ENCODE results near the gene MATK. TPM values are rescaled to one million over a fixed set of nuclear protein-coding genes. Genes with fewer than 3 reads are reported as not detected.
"Not testable (repeated sequence)": the region's sequence is repeated elsewhere in the genome, so short reads cannot be mapped to it uniquely, and the experiment has no call there.

Gene MATK
- total RNA-seq, 1 donor from 2014 or later, result 0.43 TPM

GRCh38 chr19:3818466-3818865 is 32.3 kb upstream of the MATK start:
- no peak for ATAC-seq

DNA sequence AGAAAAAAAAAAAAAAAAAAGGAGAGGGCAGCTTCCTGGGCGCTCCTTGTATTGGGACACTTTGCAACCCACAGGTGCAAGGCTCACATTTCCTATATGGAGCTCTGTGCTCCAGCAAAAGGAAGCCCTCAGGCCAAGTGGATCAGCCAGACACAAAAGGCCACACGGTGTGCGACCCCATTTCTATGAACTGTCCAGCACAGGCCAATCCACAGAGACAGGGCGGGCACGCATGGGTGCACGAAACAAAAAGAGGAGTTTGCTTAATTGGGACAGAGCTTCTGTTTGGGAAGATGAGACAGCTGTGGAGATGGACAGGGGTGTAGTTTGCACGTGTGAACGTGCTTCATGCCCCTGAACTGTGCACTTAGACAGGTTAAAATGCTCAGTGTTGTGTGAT is 31.6 kb upstream of the MATK start:
- DNase-seq (ENCODE audit: missing footprints), result no peak
- no peak for ATAC-seq
- intact Hi-C loops (cut with DNase I), result no loop called here

More at GRCh38 chr19:3818466-3818865, 32.3 kb upstream of the MATK start:
- no peak for DNase-seq (ENCODE audit: missing footprints)
- intact Hi-C loops (cut with DNase I), result no loop called here

- intact Hi-C loops (cut with DNase I), result no loop called here
- ATAC-seq, result no peak
- DNase-seq (ENCODE audit: missing footprints), result no peak
Measured at GRCh38 chr19:3816566-3817218, 30.5 kb upstream of the MATK start.

DNA sequence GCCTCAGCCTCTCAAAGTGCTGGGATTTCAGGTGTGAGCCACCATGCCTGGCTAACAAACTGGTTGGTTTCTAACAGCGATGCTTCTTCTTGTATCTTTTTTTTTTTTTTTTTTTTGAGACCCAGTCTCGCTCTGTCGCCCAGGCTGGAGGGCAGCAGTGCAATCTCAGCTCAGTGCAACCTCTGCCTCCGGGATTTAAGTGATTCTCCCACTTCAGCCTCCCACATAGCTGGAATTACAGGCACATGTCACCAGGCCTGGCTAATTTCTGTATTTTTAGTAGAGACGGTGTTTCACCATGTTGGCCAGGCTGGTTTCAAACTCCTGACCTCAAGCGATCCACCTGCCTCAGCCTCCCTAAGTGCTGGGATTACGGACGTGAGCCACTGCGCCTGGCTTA is 30.0 kb upstream of the MATK start:
- intact Hi-C loops (cut with DNase I); ATAC-seq; DNase-seq (ENCODE audit: missing footprints): not testable (repeated sequence)

DNA sequence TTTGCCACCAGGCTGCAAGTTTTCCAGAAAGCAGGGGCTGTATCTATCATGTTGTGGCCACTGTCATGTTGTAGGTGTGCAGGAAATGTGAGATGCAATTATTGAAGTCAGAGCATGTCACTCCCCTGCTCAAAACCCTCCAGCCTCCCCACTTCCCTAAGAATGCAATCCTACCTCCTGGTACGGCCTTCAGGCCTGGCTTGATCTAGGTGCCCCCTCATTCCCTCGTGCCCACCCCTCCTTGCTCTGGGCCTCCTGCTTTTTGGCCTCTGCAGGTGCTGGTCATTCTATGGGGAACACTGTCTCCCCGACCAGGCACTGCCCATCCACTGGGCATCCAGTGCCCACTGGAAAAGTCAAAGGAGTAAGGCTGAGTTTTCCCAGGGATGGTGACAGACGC is 28.5 kb upstream of the MATK start:
- intact Hi-C loops (cut with DNase I), result no loop called here

DNA sequence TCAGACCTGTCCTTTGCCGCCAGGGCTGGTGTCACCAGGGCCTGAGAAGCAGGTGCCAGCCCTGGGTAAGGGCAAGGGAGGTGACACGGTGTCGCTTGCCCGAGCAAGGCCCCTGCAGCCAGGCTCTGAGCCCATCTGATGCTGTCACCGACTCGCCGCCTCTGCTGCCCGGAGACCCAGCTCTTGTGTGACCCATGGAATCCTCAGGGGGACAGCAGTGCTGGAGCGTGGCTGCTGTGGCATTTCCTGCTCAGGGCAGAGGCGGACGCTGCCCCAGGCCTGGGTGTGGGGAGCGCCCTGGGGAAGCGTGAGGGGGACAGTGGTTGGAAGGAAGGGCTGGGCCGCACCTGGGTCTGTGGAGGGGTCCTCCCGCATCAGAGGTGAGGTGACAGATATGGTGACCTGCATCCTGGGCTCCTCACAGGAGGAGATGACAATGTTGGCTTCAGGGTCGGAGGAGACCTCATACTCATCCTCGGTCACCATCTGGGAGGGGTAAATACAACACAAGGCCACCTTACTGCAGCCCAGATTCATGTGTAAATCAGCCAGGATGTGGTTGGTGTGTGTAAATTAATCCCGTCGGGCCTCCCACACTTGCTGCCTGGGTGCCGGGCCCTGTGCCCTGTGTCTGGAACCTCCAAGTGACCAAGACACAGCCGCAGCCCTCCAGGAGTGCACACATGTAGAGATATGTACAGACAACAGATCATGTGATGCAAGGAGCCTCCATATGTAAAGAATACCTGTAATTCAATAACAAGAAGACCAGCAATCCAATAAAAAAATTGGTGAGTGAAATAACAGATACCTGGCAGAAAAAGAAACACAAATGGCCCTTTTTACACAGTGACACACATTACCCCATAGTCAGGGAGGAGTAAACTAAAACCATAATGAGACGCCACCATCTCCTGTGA is 27.6 kb upstream of the MATK start:
- intact Hi-C loops (cut with DNase I), result no loop called here
- no peak for ATAC-seq
- no peak for DNase-seq (ENCODE audit: missing footprints)

More for the DNA sequence above, 28.5 kb upstream of the MATK start:
- ATAC-seq, result no peak
- no peak for DNase-seq (ENCODE audit: missing footprints)

DNA sequence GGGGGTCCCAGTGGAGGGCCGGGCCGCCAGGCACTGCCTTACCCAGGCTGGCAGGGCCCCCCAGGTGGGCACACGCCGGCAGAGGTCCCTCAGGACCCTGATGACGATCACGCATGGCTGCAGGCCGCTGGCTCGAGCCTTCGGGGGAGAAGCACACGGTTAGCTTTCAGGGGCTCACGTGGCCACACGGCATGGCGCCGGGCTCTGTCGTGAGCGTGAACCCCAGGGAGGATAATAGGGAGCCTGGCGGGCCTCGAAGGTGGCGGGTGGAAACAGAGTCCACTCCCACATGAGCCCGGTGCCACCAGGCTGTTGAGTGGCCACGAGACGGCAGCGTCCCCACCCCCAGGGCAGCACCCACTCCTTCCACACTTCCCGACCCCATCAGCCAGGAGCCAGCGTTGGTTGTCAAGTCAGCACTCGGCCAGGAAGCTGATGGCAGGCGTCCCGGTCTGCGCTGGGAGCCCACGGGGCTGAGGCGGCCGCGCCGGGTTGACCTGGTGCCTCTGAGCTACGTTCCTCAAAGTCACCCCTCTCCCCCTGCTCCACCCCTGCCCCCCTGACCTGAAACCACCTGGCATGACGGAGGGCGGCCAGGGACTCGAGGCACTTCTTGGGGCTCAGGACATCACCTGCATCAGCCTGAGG is 24.7 kb upstream of the MATK start:
- intact Hi-C loops (cut with DNase I), result no loop called here
- DNase-seq (ENCODE audit: missing footprints) (no peak), ATAC-seq (no peak)

GRCh38 chr19:3809881-3810707 is 23.9 kb upstream of the MATK start:
- DNase-seq (ENCODE audit: missing footprints) (no peak), ATAC-seq (no peak)
- intact Hi-C loops (cut with DNase I), result no loop called here

DNA sequence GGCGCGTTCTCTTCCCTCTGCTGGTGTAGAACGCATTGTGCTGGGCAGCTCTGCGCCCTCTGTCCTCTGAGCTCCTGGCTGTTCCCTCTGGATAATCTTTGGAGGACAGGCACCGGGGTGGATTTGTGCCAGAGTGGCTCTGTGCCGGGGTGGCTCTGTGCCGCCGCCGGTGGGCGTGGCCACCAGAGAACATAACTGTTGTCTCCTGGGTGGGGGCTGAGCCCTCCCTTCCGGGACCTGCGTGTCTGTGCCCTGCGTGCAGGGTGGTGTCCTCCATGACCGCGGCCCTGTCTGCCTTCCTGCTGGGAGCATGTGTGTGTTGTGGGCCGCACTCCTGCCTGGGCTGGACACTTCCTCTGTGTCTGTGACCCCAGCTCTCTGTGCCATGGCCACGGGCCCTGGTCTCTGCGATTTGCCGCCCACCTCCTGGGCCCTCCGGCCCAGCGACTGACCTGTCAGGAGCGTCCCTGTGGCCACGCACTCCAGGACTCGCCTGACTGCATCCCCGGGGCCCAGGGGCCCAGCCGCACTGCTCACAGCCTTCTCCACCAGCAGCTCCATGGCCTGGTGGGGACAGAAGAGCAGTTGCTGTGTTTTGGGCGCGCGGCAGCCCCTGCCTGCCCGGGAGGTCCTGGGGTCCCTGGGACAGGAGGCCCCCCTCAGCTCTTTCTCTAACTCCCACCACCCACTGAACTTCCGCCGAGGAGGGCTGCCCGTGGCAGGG is 22.4 kb upstream of the MATK start:
- DNase-seq (ENCODE audit: missing footprints) (no peak), ATAC-seq (peak; percentile 45)
- intact Hi-C loops (cut with DNase I), result no loop called here

DNA sequence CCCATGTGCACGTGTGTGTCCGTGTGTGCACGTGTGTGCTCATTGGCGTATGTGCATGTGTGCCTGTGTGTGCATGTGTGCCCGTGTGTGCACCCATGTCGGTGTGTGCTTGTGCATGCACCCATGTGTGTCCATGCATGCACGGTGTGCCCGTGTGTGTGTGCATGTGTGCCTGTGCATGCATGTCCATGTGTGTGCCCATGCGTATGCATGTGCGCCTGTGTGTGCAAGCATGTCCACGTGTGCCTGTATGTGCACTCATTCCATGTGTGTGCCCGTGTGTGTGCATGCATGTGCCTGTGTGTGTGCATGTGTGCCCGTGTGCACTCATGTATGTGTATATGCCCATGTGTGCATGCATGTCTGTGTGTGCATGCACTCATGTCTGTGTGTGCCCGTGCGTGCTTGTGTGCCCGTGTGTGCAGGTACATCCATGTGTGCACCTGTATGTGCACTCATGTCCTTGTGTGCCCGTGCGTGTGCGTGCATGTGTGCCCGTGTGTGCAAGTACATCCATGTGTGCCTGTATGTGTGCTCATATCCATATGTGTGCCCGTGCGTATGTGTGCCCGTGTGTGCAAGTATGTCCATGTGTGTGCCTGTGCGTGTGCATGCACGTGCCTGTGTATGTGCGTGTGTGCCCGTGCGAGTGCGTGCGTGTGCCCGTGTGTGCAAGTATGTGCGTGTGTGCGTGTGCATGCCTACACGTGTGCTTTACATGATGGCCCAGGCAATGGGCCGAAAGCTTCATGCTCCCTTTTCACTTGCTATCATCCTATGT is 21.6 kb upstream of the MATK start:
- ATAC-seq, result no peak
- DNase-seq (ENCODE audit: missing footprints), result no peak
- intact Hi-C loops (cut with DNase I), result no loop called here

DNA sequence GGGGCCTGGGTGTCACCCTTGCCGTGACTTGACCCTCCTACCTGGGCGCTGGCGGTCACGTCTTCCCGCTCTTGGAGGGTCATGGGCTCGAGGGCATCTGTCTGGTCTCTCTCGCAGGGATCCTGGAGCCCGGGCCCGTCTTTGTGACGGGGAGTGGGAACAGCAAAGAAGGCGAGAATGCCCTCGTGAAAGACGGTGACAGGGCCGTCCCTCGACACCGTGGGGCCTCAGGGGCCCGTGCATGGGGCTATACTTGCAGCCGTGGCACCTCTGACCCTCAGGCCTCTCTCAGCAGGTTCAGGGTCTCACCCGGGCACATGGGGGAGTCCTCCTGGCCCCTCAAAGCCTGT is 20.9 kb upstream of the MATK start:
- DNase-seq (ENCODE audit: missing footprints), result no peak
- intact Hi-C loops (cut with DNase I), result no loop called here
- no peak for ATAC-seq

DNA sequence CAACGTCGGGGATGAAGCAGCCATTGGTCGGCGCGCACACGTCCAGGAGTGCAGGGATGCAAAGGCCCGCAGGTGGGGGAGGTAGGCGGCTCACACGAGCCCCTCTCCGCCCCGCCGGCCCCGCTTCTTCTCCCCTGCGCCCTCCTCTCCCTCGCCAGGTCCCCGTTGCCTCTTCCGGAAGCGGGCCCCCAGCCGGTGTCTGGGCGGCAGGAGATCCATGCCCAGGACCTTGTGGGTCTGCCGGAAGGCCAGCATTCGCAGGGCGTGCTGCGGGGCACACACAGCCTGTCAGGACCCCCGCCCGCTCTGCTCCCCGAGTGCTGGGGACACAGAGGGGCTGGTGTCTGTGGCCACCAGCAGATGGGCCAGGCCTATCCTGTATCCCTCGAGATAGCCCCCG is 19.7 kb upstream of the MATK start:
- intact Hi-C loops (cut with DNase I), result no loop called here
- ATAC-seq, result no peak
- no peak for DNase-seq (ENCODE audit: missing footprints)

DNA sequence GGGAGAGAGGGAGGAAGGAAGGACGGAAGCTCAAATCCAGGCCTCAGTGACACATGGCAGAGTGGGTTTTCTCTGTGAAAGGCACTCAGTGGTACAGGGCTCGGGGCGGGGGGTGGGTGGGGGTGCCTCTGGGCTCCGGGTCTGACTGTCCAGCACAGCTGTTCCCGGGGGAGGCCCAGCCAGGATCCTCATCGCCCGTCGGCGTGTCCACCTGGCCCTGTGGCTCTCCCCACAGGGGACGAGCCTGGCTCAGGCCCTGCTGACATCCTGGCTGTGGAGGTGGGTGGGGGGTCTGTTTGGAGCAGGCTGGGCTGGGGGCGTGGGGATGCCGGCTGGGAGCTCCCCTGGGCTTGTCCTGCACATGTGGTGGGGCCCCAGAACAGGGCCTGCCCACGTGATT is 18.2 kb upstream of the MATK start:
- intact Hi-C loops (cut with DNase I), result no loop called here
- DNase-seq (ENCODE audit: missing footprints), result no peak
- ATAC-seq, result no peak

- intact Hi-C loops (cut with DNase I), result no loop called here
- ATAC-seq (no peak), DNase-seq (ENCODE audit: missing footprints) (no peak)
Measured at GRCh38 chr19:3803986-3804385, 17.8 kb upstream of the MATK start.

DNA sequence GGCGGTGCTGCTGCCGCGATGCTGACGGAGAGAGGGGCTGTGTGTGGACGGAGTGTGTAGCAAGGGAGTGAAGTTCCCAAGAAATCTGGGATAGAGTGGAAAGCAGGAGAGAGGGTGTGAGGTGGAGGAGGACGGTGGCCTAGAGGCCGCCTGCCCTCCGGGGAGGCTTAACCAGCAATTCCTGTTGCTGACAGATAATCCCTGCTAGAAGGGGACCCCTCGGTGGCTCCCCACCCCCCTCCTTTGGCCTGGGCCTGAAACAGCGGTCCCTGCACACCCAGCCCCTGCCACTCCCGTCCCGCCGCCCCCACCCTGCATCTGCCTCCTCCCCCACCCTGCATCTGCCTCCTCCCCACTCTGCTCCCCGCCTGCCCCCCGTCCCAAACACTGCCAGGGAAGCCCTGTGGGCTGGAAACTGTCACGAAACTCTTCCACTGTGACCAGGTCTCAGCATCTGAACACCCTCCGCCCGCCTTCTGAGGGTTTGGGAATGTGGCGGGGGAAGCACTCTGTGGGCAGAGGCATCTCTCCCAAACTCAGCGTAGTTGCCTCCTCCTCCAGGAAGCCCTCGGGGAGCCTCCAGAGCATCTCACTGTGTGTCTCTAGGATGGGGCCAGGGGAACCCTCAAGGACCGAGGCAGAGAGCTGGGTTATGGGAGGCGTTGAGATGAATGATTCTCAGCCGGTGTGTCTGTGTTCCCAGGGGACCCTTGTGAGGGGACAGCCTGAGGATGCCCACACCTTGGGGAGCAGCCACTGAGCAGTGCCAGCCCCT is 17.1 kb upstream of the MATK start:
- DNase-seq (ENCODE audit: missing footprints) (no peak), ATAC-seq (no peak)
- intact Hi-C loops (cut with DNase I), result no loop called here

GRCh38 chr19:3801412-3802096 is 15.4 kb upstream of the MATK start:
- intact Hi-C loops (cut with DNase I), result no loop called here

More at GRCh38 chr19:3801412-3802096, 15.4 kb upstream of the MATK start:
- ATAC-seq (no peak), DNase-seq (ENCODE audit: missing footprints) (peak; percentile 23)

Measured in Right ventricle myocardium inferior (tissue), 1 donor.